ENCODE measurements around the gene PIGT.

The PIGT gene

GRCh38 chr20:45415822-45416637, at the start of gene PIGT (continued):
- TF ChIP-seq YY1 (tag by site-specific recombination; IDR thresholded peaks at IDR 0.05) (peak; percentile 92), ZBTB17 (tag by site-specific recombination; IDR thresholded peaks at IDR 0.05) (peak; percentile 92), GLI4 (tag by site-specific recombination; IDR thresholded peaks at IDR 0.05) (no peak), ZNF114 (tag by site-specific recombination; IDR thresholded peaks at IDR 0.05) (no peak), KLF8 (tag by site-specific recombination; IDR thresholded peaks at IDR 0.05) (peak; percentile 29; the same call in 1 of the 2 replicates), OVOL3 (tag by site-specific recombination; IDR thresholded peaks at IDR 0.05) (0 out of 2 replicates have a peak, but pooled peaks have one; percentile 2), ZNF488 (tag by site-specific recombination; IDR thresholded peaks at IDR 0.05) (no peak), ZNF768 (tag by site-specific recombination; IDR thresholded peaks at IDR 0.05) (no peak), SP7 (tag by site-specific recombination; IDR thresholded peaks at IDR 0.05) (peak; percentile 74), SCRT2 (tag by site-specific recombination; IDR thresholded peaks at IDR 0.05) (peak; percentile 98), ZNF610 (tag by site-specific recombination; IDR thresholded peaks at IDR 0.05; ENCODE audit: borderline replicate concordance) (peak; percentile 23), REST (tag by site-specific recombination; IDR thresholded peaks at IDR 0.05) (0 out of 2 replicates have a peak, but pooled peaks have one; percentile 26), ZNF426 (tag by site-specific recombination; IDR thresholded peaks at IDR 0.05) (no peak), ZNF48 (tag by site-specific recombination; IDR thresholded peaks at IDR 0.05) (no peak), ZNF335 (tag by site-specific recombination; conservative IDR thresholded peaks at IDR 0.05) (peak; percentile 92), ZBTB26 (tag by site-specific recombination; optimal IDR thresholded peaks at IDR 0.05) (peak; percentile 56), EGR2 (tag by site-specific recombination; IDR thresholded peaks at IDR 0.05; ENCODE audit: low read depth) (peak; percentile 64; the same call in 1 of the 2 replicates), ZNF391 (tag by site-specific recombination; IDR thresholded peaks at IDR 0.05; ENCODE audit: borderline replicate concordance, low read depth) (peak; percentile 48; the same call in 1 of the 2 replicates), PRDM1 (tag by site-specific recombination; IDR thresholded peaks at IDR 0.05) (no peak), PRDM6 (tag by site-specific recombination; IDR thresholded peaks at IDR 0.05) (no peak), GLIS1 (tag by site-specific recombination; IDR thresholded peaks at IDR 0.05) (0 out of 2 replicates have a peak, but pooled peaks have one; percentile 31), ZFHX2 (tag by site-specific recombination; conservative IDR thresholded peaks at IDR 0.05) (peak; percentile 60), KLF9 (tag by site-specific recombination; IDR thresholded peaks at IDR 0.05; ENCODE audit: low read depth) (peak; percentile 20; the same call in 1 of the 2 replicates)

Measured in HEK293 (cell line).